Bronchial epithelial cell (primary cell): ENCODE results near the gene CXADR. TPM values are rescaled to one million over a fixed set of nuclear protein-coding genes. Genes with fewer than 3 reads are reported as not detected.

ENCODE experiments used
- DNase-seq: peaks from one replicate; pipeline ENCODE4 v3.0.0-alpha.2; 2010; ENCODE audit warnings: low read depth
- FAIRE-seq: peaks from 2 replicates; lab custom pipeline; 2011; peaks lifted over from hg19 to GRCh38; lab: Jason Lieb, UNC
- H3K27me3 ChIP-seq: 2 replicates; pipeline ENCODE4 v1.5.1; 2011; ENCODE audit warnings: low read length; ENCODE audit not compliant: control insufficient read depth, insufficient read depth
- H3K36me3 ChIP-seq: 2 replicates; pipeline ENCODE4 v1.5.1; 2011; ENCODE audit warnings: low read length; ENCODE audit not compliant: control insufficient read depth, insufficient read depth
- H3K4me3 ChIP-seq: 2 replicates; pipeline ENCODE4 v1.5.1; 2011; ENCODE audit warnings: mild to moderate bottlenecking, low read depth, low read length, control low read depth
- total RNA-seq: library from RNA; depleted of rRNA; stranded (reverse); fragments of >200 nt; gene quantifications from 2 replicates; pipeline ENCODE4 v1.2.1, GENCODE V29; 2014
- TF ChIP-seq, protein P1 (sequence below): IDR thresholded peaks from 2 replicates; pipeline ENCODE4 v1.5.1; 2011; ENCODE audit warnings: mild to moderate bottlenecking, moderate library complexity, low read length, control low read depth, inconsistent platforms; ENCODE audit not compliant: insufficient read depth, severe bottlenecking

Gene CXADR
- total RNA-seq = 27.9 and 43.5 TPM in 2 replicates

DNA sequence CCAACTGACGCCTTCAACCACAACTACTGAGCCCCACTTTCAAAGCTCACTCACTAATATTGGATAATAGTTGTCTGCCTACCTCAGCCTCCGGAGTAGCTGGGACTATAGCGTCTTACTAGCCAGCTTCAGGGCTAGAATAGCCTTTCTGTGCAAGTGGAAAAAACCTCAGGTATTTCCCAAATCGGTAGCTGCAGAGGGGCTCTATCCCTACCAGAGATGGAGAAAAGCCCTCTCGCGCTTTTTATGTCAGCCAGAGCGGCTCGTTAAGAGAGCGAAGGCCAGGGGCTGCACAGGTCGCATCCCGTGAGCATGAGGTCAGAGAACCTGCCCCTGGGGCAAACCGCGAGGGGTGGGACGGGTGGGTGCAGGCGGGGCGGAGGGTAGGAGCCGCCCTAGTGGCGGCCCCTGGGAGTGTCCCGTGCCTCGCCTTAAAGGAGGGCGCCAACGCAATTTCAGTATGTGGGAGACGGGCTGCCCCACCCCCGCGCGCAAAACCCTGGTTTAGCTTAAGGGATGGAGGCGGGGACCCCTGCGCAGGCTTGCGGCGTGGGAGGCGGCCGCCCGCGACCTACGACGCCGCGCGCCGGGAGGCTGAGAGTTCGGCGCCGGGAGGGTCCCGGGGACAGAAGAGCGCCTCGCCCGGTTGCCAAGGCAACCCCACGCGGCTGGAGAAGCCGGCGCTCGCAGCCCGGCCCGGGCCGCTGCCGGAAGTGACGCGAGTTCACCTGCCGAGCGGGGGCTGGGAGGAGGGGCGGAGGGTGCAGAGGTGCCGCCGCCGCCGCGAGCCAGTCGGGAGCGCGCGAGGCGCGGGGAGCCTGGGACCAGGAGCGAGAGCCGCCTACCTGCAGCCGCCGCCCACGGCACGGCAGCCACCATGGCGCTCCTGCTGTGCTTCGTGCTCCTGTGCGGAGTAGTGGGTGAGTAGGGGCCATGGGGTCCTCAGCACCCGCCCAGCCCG lies at the start of gene CXADR:
TSS of gene CXADR (plus strand) at position 791 of the 961 bp plus-strand sequence. CDS start at position 878, 87 bp downstream.
- FAIRE-seq (no peak), DNase-seq (peak; percentile 59)
- H3K36me3 ChIP-seq = no peaks in the 10 kb centered on the region
- H3K27me3 ChIP-seq = no peaks in the 10 kb centered on the region
- TF ChIP-seq, protein P1, sequence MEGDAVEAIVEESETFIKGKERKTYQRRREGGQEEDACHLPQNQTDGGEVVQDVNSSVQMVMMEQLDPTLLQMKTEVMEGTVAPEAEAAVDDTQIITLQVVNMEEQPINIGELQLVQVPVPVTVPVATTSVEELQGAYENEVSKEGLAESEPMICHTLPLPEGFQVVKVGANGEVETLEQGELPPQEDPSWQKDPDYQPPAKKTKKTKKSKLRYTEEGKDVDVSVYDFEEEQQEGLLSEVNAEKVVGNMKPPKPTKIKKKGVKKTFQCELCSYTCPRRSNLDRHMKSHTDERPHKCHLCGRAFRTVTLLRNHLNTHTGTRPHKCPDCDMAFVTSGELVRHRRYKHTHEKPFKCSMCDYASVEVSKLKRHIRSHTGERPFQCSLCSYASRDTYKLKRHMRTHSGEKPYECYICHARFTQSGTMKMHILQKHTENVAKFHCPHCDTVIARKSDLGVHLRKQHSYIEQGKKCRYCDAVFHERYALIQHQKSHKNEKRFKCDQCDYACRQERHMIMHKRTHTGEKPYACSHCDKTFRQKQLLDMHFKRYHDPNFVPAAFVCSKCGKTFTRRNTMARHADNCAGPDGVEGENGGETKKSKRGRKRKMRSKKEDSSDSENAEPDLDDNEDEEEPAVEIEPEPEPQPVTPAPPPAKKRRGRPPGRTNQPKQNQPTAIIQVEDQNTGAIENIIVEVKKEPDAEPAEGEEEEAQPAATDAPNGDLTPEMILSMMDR = peak; percentile 59
- peak within 1 kb of the TSS; percentile 74 for H3K4me3 ChIP-seq

DNA sequence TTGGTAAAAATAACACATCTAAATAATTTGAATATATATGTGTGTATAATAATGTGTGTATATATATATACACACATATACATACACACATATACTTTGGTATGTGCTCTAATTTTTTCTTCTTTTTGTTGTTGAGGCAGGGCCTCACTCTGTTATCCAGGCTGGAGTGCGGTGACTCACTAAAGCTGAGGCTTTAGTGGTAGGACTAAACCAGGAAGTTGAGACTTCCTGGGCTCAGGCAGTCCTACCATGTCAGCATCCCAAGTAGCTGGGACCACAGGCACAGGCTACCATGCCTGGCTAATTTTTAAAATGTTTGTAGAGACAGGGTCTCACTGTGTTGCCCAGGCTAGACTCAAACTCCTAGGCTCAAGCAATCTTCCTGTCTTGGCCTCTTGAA lies 46.7 kb upstream of the CXADR start:
- H3K4me3 ChIP-seq = no peak overlapping the region
- DNase-seq = peak; percentile 80
- no peak for FAIRE-seq
- TF ChIP-seq, protein P1 = no peak
- no peaks in the 10 kb centered on the region for H3K36me3 ChIP-seq
- no peaks in the 10 kb centered on the region for H3K27me3 ChIP-seq

DNA sequence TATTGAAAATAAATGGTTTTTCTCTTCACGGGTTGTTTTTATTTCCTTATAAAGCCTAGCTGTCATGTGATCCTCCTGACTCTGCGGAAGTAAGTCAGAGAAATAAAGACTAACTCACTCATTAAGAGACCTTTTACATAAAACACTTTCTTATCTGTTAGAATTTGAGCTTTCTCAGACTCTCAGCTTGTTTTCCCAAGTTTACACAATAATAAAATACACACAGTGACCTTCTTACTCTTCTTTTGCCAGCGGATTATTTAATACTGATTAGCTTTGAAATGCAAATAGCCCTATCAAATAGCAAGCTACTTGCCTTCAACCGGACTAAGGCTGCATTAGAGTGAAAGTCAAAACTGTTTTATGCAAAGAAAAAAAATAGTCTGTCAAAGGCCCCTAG lies 45.5 kb upstream of the CXADR start:
- Histone ChIP-seq H3K27me3 (no peaks in the 10 kb centered on the region), H3K36me3 (no peaks in the 10 kb centered on the region), H3K4me3 (no peak overlapping the region)
- no peak for FAIRE-seq
- TF ChIP-seq, protein P1 = no peak
- DNase-seq = peak; percentile 27

DNA sequence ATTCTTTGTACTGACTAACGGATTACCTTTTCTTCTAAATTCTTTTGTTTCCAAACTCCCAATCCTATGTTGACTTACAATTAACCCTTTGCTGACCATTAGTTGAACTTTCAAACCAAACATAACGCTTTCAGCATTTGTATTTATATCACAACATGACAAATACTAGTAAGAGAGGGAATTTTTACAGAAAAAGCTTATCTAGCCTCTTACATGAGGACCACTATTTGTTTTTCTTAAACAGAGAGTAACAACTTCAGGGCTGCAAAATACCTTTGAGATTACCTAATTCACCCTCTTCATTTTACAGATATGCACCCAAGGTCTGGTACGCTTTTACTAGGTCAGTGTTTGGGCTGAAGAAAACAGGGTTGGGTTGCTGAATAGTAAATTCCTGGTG lies 45.0 kb upstream of the CXADR start:
- Histone ChIP-seq H3K4me3 (no peak overlapping the region), H3K27me3 (no peaks in the 10 kb centered on the region), H3K36me3 (no peaks in the 10 kb centered on the region)
- no peak for FAIRE-seq
- DNase-seq = peak; percentile 15
- TF ChIP-seq, protein P1 = no peak

DNA sequence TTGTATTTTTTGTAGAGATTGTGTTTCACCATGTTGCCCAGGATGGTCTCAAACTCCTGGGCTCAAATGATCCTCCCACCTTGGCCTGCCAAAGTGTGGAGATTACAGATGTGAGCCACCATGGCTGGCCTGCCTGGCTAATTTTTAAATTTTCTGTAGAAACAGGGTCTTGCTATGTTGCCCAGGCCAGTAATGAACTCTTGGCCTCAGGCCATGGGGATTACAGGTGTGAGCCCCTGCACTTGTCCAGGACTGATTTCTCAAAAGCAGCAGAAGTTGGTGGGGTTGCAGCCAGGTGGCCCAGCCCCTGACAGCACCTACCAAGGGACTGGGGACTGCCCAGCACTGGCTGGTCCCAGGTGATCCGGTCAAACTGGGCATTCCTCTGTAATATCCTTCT lies 44.1 kb upstream of the CXADR start:
- DNase-seq (no peak), FAIRE-seq (no peak)
- H3K36me3 ChIP-seq = no peaks in the 10 kb centered on the region
- no peak overlapping the region for H3K4me3 ChIP-seq
- TF ChIP-seq, protein P1 = no peak
- H3K27me3 ChIP-seq = no peaks in the 10 kb centered on the region

DNA sequence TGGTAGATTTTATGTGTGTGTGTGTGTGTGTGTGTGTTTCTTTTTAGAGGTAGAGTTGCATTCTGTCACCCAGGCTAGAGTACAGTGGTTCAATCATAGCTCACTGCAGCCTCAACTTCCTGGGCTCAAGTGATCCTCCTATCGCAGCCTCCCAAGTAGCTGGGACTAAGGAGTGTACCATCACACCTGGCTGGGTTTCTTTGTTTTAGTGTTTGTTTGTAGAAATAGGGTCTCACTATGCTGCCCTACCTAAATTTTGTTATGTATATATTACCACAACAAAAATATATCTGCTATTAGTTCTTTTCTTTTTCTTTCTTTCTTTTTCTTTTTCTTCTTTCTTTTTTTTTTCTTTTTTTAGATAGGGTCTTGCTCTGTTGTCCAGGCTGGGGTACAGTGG lies 43.1 kb upstream of the CXADR start:
- DNase-seq (no peak), FAIRE-seq (no peak)
- H3K4me3 ChIP-seq = no peak overlapping the region
- H3K27me3 ChIP-seq = no peaks in the 10 kb centered on the region
- TF ChIP-seq, protein P1 = no peak
- H3K36me3 ChIP-seq = no peaks in the 10 kb centered on the region
